Effector memory CD4-positive, alpha-beta T cell (primary cell): ENCODE measurements around the gene UBA3.

ENCODE experiments used
- DNase-seq, 3 donors: peaks; one replicate each; pipeline ENCODE4 v3.0.0-alpha.2; 2020
- H3K27ac ChIP-seq: 2 replicates; pipeline ENCODE4 v1.7.0; 2013; ENCODE audit warnings: mild to moderate bottlenecking, low read length, moderate library complexity; ENCODE audit not compliant: insufficient read depth, poor library complexity, severe bottlenecking
- H3K27me3 ChIP-seq: replicated peaks from 2 replicates; pipeline ENCODE4 v1.7.0; 2013; ENCODE audit warnings: mild to moderate bottlenecking, low read length; ENCODE audit not compliant: insufficient read depth, control insufficient read depth, poor library complexity, severe bottlenecking
- H3K36me3 ChIP-seq: 2 replicates; pipeline ENCODE4 v1.7.0; 2013; ENCODE audit warnings: mild to moderate bottlenecking, low read length, moderate library complexity; ENCODE audit not compliant: control insufficient read depth, insufficient read depth
- H3K4me1 ChIP-seq: 2 replicates; pipeline ENCODE4 v1.7.0; 2013; ENCODE audit warnings: low read length, mild to moderate bottlenecking; ENCODE audit not compliant: control insufficient read depth, insufficient read depth, poor library complexity, severe bottlenecking
- H3K4me3 ChIP-seq: 2 replicates; pipeline ENCODE4 v1.7.0; 2013; ENCODE audit warnings: low read length, low read depth, mild to moderate bottlenecking; ENCODE audit not compliant: insufficient read depth, poor library complexity, severe bottlenecking
- H3K9me3 ChIP-seq: 2 replicates; pipeline ENCODE4 v1.7.0; 2013; ENCODE audit warnings: mild to moderate bottlenecking, low read length, moderate library complexity; ENCODE audit not compliant: control insufficient read depth

Gene UBA3

GRCh38 chr3:69119138-69119537 is 39.0 kb upstream of the UBA3 start:
- no peak overlapping the region for H3K27ac ChIP-seq
- H3K27me3 ChIP-seq: no peaks in the 10 kb centered on the region
- no peak overlapping the region for H3K4me3 ChIP-seq
- H3K4me1 ChIP-seq: no peaks in the 10 kb centered on the region
- no peak for DNase-seq
- H3K9me3 ChIP-seq: no peaks in the 10 kb centered on the region
- H3K36me3 ChIP-seq: no peaks in the 10 kb centered on the region

GRCh38 chr3:69118555-69118954 is 38.4 kb upstream of the UBA3 start:
- Histone ChIP-seq H3K27me3 (no peaks in the 10 kb centered on the region), H3K27ac (no peak overlapping the region), H3K4me3 (no peak overlapping the region), H3K36me3 (no peaks in the 10 kb centered on the region), H3K4me1 (no peaks in the 10 kb centered on the region), H3K9me3 (no peaks in the 10 kb centered on the region)
- DNase-seq: no peak

DNA sequence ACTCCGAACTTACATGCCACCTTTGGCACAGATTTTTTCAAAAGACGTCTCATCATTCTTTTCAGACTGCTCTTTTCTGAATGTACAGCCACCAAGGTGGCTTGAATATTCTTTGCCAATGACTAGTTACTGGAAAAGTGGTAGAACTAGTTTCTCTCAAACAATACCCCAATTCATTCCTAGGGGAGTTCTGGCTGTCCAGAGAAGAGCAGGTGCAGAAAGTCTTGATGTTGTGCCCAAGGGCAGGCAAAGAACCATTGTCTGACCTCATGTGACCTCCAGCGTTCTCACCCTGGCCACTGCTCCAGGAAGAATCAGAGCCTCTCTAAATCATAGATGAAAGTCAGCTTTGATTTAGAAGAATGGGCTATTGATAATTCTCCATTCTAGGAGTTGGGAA is 36.7 kb upstream of the UBA3 start:
- H3K9me3 ChIP-seq: no peaks in the 10 kb centered on the region
- H3K36me3 ChIP-seq: no peaks in the 10 kb centered on the region
- no peak overlapping the region for H3K4me3 ChIP-seq
- no peaks in the 10 kb centered on the region for H3K27me3 ChIP-seq
- DNase-seq: no peak
- no peaks in the 10 kb centered on the region for H3K4me1 ChIP-seq
- H3K27ac ChIP-seq: no peak overlapping the region

GRCh38 chr3:69116162-69116561 is 36.0 kb upstream of the UBA3 start:
- Histone ChIP-seq H3K9me3 (no peaks in the 10 kb centered on the region), H3K4me1 (no peaks in the 10 kb centered on the region), H3K36me3 (no peaks in the 10 kb centered on the region), H3K27ac (no peak overlapping the region), H3K27me3 (no peaks in the 10 kb centered on the region), H3K4me3 (no peak overlapping the region)
- DNase-seq: no peak

GRCh38 chr3:69115731-69116130 is 35.6 kb upstream of the UBA3 start:
- Histone ChIP-seq H3K27ac (no peak overlapping the region), H3K27me3 (no peaks in the 10 kb centered on the region), H3K4me3 (no peak overlapping the region), H3K4me1 (no peaks in the 10 kb centered on the region), H3K36me3 (no peaks in the 10 kb centered on the region), H3K9me3 (no peaks in the 10 kb centered on the region)
- DNase-seq: no peak

GRCh38 chr3:69113536-69113935 is 33.4 kb upstream of the UBA3 start:
- Histone ChIP-seq H3K27me3 (no peaks in the 10 kb centered on the region), H3K4me1 (no peaks in the 10 kb centered on the region), H3K4me3 (no peak overlapping the region), H3K27ac (no peak overlapping the region), H3K36me3 (no peaks in the 10 kb centered on the region), H3K9me3 (no peaks in the 10 kb centered on the region)
- no peak for DNase-seq

DNA sequence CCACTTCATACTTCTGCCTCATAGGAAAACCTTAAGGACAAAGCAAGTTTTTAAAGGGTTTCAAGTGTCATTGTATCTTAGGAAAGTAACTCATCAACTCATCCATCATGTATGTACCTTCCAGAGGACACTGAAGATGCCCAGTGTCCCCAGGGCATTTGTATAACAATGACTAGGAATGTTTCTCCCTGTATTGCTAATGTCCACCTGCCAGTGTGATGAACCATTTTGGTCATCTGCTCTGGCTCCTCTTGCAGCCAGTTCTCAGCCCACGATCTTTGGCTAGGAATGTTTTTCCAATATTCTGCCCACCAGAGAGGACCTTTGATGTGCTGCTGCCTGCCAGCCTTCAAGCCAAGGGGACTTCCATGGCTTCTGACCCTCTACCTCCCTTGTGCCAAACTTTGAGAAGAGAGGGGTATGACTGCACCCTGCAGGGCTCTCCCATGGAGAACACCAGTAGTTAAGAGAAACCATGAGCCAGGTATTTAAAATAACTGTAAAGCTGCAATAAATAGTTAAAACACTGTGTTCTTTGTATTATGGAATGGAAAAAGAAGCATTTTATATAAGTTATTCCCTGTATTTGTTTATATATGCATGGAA is 30.9 kb upstream of the UBA3 start:
- Histone ChIP-seq H3K27me3 (no peaks in the 10 kb centered on the region), H3K9me3 (no peaks in the 10 kb centered on the region), H3K36me3 (peaks cover 1% of the 10 kb centered on the region), H3K27ac (no peak overlapping the region), H3K4me1 (no peaks in the 10 kb centered on the region), H3K4me3 (no peak overlapping the region)
- no peak for DNase-seq

GRCh38 chr3:69108811-69109210 is 28.6 kb upstream of the UBA3 start:
- DNase-seq: no peak
- no peak overlapping the region for H3K27ac ChIP-seq
- H3K27me3 ChIP-seq: no peaks in the 10 kb centered on the region
- no peaks in the 10 kb centered on the region for H3K4me1 ChIP-seq
- H3K9me3 ChIP-seq: no peaks in the 10 kb centered on the region
- peaks cover 15% of the 10 kb centered on the region for H3K36me3 ChIP-seq
- no peak overlapping the region for H3K4me3 ChIP-seq

DNA sequence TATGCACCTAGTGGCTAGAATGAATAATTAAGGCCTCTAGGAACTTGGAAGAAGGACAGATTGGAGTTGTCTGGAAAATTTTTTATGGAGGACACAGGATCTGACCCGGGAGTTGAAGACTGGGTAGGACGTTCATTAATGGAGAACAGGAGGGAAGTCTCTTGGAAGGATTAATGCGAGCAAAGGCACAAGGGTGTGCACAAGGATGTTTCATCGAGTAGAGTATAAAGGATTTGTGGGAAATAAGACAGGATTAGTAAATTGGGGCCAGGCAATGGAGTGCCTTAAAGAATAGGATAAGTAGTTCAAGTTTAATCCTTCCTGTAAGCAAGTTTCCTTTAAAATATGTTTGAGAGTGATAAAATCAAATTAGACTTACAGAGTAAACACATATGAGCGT is 27.7 kb upstream of the UBA3 start:
- Histone ChIP-seq H3K36me3 (peaks cover 24% of the 10 kb centered on the region), H3K27me3 (no peaks in the 10 kb centered on the region), H3K27ac (no peak overlapping the region), H3K9me3 (no peaks in the 10 kb centered on the region), H3K4me1 (no peaks in the 10 kb centered on the region), H3K4me3 (no peak overlapping the region)
- DNase-seq: no peak

GRCh38 chr3:69105320-69105719 is 25.2 kb upstream of the UBA3 start:
- no peaks in the 10 kb centered on the region for H3K9me3 ChIP-seq
- no peaks in the 10 kb centered on the region for H3K27me3 ChIP-seq
- DNase-seq: no peak
- peaks cover 37% of the 10 kb centered on the region for H3K36me3 ChIP-seq
- H3K27ac ChIP-seq: no peak overlapping the region
- no peaks in the 10 kb centered on the region for H3K4me1 ChIP-seq
- H3K4me3 ChIP-seq: no peak overlapping the region
